Natural killer cell (primary cell): ENCODE data around the gene KIAA0586. TPM values are rescaled to one million over a fixed set of nuclear protein-coding genes. Genes with fewer than 3 reads are reported as not detected.

ENCODE experiments used
- ATAC-seq, 3 donors: fragments of 150-1000 bp in 2 of 3; fragments of 200-7000 bp in 1 of 3; cut with Tn5 transposase; 1 replicate in 1 of 3; 2 replicates in 2 of 3; pipeline ENCODE4 v1.10.0; 2021; ENCODE audit warnings: mild to moderate bottlenecking in 2 of 3, moderate library complexity in 2 of 3
- DNase-seq, 2 donors: peaks; one replicate each; pipeline versions ENCODE4 v3.0.0 to v3.0.0-alpha.2; 2013 to 2021; ENCODE audit warnings: mixed read lengths in 1 of 2
- H3K27ac ChIP-seq: one replicate; pipeline ENCODE4 v1.5.1; 2013; ENCODE audit warnings: mild to moderate bottlenecking, low read length
- H3K27me3 ChIP-seq: one replicate; pipeline ENCODE4 v1.6.1; 2013; ENCODE audit warnings: low read length; ENCODE audit not compliant: control insufficient read depth, insufficient read depth
- H3K36me3 ChIP-seq: one replicate; pipeline ENCODE4 v1.6.1; 2013; ENCODE audit warnings: low read length; ENCODE audit not compliant: control insufficient read depth, insufficient read depth
- H3K4me1 ChIP-seq: one replicate; pipeline ENCODE4 v1.6.1; 2013; ENCODE audit warnings: low read length; ENCODE audit not compliant: control insufficient read depth, insufficient read depth
- H3K4me3 ChIP-seq: one replicate; pipeline ENCODE4 v1.5.1; 2013; ENCODE audit warnings: low read length
- H3K9me3 ChIP-seq: one replicate; pipeline ENCODE4 v1.6.1; 2013; ENCODE audit warnings: low read length; ENCODE audit not compliant: control insufficient read depth, insufficient read depth
- H3K27ac Mint-ChIP-seq, 2 donors: one replicate each; pipeline ENCODE4 v1.8.0; 2022; ENCODE audit warnings: mild to moderate bottlenecking in 2 of 2, mixed read lengths in 2 of 2, moderate library complexity in 1 of 2
- H3K27me3 Mint-ChIP-seq, 2 donors: one replicate each; pipeline ENCODE4 v1.8.0; 2022; ENCODE audit warnings: low read depth in 2 of 2, mixed read lengths in 2 of 2
- H3K36me3 Mint-ChIP-seq: one replicate; pipeline ENCODE4 v1.8.0; 2022; ENCODE audit warnings: mixed read lengths
- H3K4me1 Mint-ChIP-seq, 2 donors: one replicate each; pipeline ENCODE4 v1.8.0; 2022; ENCODE audit warnings: mixed read lengths in 2 of 2
- H3K4me3 Mint-ChIP-seq: one replicate; pipeline ENCODE4 v1.8.0; 2022; ENCODE audit warnings: mild to moderate bottlenecking, moderate library complexity, mixed read lengths
- H3K9me3 Mint-ChIP-seq, 2 donors: one replicate each; pipeline ENCODE4 v1.8.0; 2022; ENCODE audit warnings: mixed read lengths in 2 of 2
- WGBS: methylation state at CpG from one replicate; pipeline ENCODE4 v1.1.7; 2013; ENCODE audit warnings: missing lambda C conversion rate; ENCODE audit not compliant: insufficient coverage; 5-methylcytosine and 5-hydroxymethylcytosine counted together
- intact Hi-C: fragments of 100-400 bp; cut with micrococcal nuclease; formaldehyde crosslinking; loops from one replicate; pipeline ENCODE4 v1.14.2; 2022
- total RNA-seq, 4 donors: library from RNA; stranded (reverse); fragments of 120-200 nt in 1 of 4; gene quantifications; one replicate each; pipeline versions ENCODE4 v1.2.3 to v1.2.4, GENCODE V29; 2013 to 2022
- TF ChIP-seq, protein P1 (sequence below): fragments of 200-600 bp; IDR thresholded peaks from one replicate; pipeline ENCODE4 v1.8.0; 2022; ENCODE audit warnings: antibody characterized with exemption

The KIAA0586 gene
- total RNA-seq, 3 donors from 2014 or later (not counting 1 experiment from before 2014, with no cell fraction given): 19.6 to 30.1 (median 28.3) TPM

DNA sequence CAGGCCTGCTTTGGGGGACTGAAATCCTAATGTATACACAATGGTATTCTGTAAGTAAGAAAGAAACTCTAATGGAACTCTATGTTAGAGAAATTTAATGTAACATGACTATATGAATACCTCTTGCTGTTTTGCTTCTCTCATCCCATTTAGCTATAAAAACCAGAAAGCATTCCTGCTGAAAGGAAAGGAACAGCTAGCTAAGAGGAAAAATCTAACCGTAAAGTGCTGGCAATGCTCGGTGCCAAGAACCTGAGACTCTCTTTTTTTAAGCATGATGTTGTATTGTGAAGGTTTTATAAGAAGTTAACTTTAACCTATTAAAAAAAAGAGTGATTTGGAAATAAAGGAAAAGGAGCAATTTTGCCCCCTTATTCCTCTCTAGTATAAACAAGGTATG lies 134.6 kb downstream of the KIAA0586 start:
- no peaks in the 10 kb centered on the region for H3K27me3 ChIP-seq
- no peaks in the 10 kb centered on the region for H3K36me3 ChIP-seq
- ATAC-seq (no peak), DNase-seq (no peak)
- H3K4me1 ChIP-seq: no peaks in the 10 kb centered on the region
- no peaks in the 10 kb centered on the region for H3K9me3 ChIP-seq
- H3K27ac ChIP-seq: no peak overlapping the region
- Mint-ChIP-seq H3K27ac (no peak overlapping the region), H3K4me1 (peaks cover 7 to 9% of the 10 kb centered on the region in 2 donors), H3K27me3 (no peaks in the 10 kb centered on the region), H3K36me3 (no peaks in the 10 kb centered on the region), H3K9me3 (no peaks in the 10 kb centered on the region), H3K4me3 (no peak overlapping the region)
- no peak overlapping the region for H3K4me3 ChIP-seq
- intact Hi-C loops: no loop called here
- WGBS: 100% methylated on average over 2 of the region's 2 CpGs
- TF ChIP-seq, protein P1, sequence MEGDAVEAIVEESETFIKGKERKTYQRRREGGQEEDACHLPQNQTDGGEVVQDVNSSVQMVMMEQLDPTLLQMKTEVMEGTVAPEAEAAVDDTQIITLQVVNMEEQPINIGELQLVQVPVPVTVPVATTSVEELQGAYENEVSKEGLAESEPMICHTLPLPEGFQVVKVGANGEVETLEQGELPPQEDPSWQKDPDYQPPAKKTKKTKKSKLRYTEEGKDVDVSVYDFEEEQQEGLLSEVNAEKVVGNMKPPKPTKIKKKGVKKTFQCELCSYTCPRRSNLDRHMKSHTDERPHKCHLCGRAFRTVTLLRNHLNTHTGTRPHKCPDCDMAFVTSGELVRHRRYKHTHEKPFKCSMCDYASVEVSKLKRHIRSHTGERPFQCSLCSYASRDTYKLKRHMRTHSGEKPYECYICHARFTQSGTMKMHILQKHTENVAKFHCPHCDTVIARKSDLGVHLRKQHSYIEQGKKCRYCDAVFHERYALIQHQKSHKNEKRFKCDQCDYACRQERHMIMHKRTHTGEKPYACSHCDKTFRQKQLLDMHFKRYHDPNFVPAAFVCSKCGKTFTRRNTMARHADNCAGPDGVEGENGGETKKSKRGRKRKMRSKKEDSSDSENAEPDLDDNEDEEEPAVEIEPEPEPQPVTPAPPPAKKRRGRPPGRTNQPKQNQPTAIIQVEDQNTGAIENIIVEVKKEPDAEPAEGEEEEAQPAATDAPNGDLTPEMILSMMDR: no peak

DNA sequence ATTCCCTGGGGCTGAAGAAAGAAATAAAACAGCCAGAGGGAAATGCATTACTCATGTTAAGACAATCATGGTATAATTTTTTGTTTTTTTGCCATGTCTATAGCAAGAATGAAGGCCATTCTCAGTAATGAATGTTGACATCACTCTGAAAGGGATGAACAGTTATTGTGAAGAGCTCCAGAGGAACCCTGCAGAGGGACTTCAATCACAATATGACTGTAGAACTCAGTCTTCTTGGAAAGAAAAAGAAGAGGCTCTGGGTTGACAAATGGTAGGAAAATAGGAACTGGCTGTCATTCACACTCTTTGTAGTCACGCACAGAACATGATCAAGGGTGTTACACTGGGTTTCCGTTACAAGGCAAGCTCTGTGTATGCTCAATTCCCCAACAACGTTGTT lies 136.5 kb downstream of the KIAA0586 start:
- ATAC-seq (no peak), DNase-seq (no peak)
- H3K36me3 Mint-ChIP-seq: no peaks in the 10 kb centered on the region
- no peak overlapping the region for H3K27ac ChIP-seq
- peaks cover 7 to 9% of the 10 kb centered on the region in 2 donors for H3K4me1 Mint-ChIP-seq
- H3K4me3 Mint-ChIP-seq: no peak overlapping the region
- H3K36me3 ChIP-seq: no peaks in the 10 kb centered on the region
- no peak overlapping the region for H3K4me3 ChIP-seq
- no peaks in the 10 kb centered on the region for H3K27me3 ChIP-seq
- 82% methylated on average over 3 of the region's 3 CpGs for WGBS
- TF ChIP-seq, protein P1: no peak
- no peaks in the 10 kb centered on the region for H3K27me3 Mint-ChIP-seq
- intact Hi-C loops: no loop called here
- H3K4me1 ChIP-seq: no peaks in the 10 kb centered on the region
- no peaks in the 10 kb centered on the region for H3K9me3 ChIP-seq
- H3K9me3 Mint-ChIP-seq: no peaks in the 10 kb centered on the region
- no peak overlapping the region for H3K27ac Mint-ChIP-seq

DNA sequence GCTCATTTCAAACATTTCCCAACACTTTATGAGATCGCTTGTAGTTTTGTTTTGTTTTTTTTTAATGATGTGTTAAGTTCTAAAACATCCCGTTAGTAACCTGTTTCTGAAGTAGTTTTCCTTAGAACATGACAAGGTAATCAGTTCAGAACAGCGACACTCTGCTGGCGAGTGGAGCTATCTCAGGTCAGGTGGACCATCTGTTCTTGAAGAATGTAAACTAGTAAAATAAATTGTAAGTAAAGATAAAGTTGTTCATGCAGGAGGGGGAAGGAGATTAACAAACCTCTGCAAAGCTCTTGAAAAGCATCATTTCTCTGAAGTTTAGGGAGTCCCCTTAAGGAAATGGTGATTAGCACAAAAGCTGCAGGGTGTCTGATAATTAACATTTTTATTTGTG lies 138.3 kb downstream of the KIAA0586 start:
- 90% methylated on average over 3 of the region's 4 CpGs for WGBS
- ATAC-seq: no peak
- H3K27ac Mint-ChIP-seq: no peak overlapping the region
- no peak for DNase-seq
- Histone ChIP-seq H3K27me3 (no peaks in the 10 kb centered on the region), H3K4me1 (no peaks in the 10 kb centered on the region), H3K4me3 (no peak overlapping the region), H3K9me3 (no peaks in the 10 kb centered on the region), H3K36me3 (no peaks in the 10 kb centered on the region), H3K27ac (no peak overlapping the region)
- H3K4me1 Mint-ChIP-seq: peaks cover 0 to under 1% of the 10 kb centered on the region in 2 donors
- H3K4me3 Mint-ChIP-seq: no peak overlapping the region
- no peaks in the 10 kb centered on the region for H3K9me3 Mint-ChIP-seq
- TF ChIP-seq, protein P1: no peak
- no peaks in the 10 kb centered on the region for H3K27me3 Mint-ChIP-seq
- H3K36me3 Mint-ChIP-seq: no peaks in the 10 kb centered on the region
- intact Hi-C loops: no loop called here

DNA sequence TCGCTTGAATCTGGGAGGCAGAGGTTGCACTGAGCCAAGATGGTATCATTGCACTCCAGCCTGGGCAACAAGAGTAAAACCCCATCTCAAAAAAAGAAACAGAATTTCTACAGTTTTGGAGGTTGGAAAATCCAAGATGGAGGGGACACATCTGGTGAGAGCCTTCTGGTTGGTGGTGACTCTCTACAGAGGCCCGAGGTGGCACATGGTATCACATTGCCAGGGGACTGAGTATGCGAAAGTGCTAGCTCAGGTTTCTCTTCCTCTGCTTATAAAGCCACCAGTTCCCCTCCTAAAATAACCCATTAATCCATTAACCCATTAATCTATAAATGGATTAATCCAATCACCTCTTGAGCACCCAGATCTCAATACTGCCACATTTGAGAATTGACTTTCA lies 139.5 kb downstream of the KIAA0586 start:
- Histone ChIP-seq H3K36me3 (no peaks in the 10 kb centered on the region), H3K9me3 (no peaks in the 10 kb centered on the region), H3K27ac (no peak overlapping the region), H3K4me1 (no peaks in the 10 kb centered on the region), H3K4me3 (no peak overlapping the region), H3K27me3 (no peaks in the 10 kb centered on the region)
- 88% methylated on average over 3 of the region's 3 CpGs for WGBS
- Mint-ChIP-seq H3K4me1 (no peaks in the 10 kb centered on the region), H3K36me3 (no peaks in the 10 kb centered on the region), H3K9me3 (no peaks in the 10 kb centered on the region), H3K4me3 (no peak overlapping the region), H3K27ac (no peak overlapping the region), H3K27me3 (no peaks in the 10 kb centered on the region)
- DNase-seq: no peak
- intact Hi-C loops: no loop called here
- TF ChIP-seq, protein P1: no peak
- ATAC-seq: no peak
